ENCODE measurements around the gene LYPD1.
"Not testable (repeated sequence)": the region's sequence is repeated elsewhere in the genome, so short reads cannot be mapped to it uniquely, and the experiment has no call there.

The LYPD1 gene

GRCh38 chr2:132669908-132670495 lies at the start of gene LYPD1:
LYPD1 (minus strand) TSS chr2:132670205; CDS start chr2:132669932, 273 bp downstream.
- H3K4me3 ChIP-seq (ENCODE audit: low read depth, low read length), result peak within 1 kb of the TSS; percentile 80
- TF ChIP-seq CTCF (IDR thresholded peaks at IDR 0.05; ENCODE audit: low read depth, low read length, missing control alignments), result no peak
- DNase-seq (ENCODE audit: low read depth), result no peak
- in situ Hi-C loops (cut with HindIII; ENCODE audit: low sequenced_read_pairs), result no loop called here

GRCh38 chr2:132719480-132719879 lies 49.5 kb upstream of the LYPD1 start:
- in situ Hi-C loops (cut with HindIII; ENCODE audit: low sequenced_read_pairs), result no loop called here
- no peak for DNase-seq (ENCODE audit: low read depth)
- TF ChIP-seq CTCF (IDR thresholded peaks at IDR 0.05; ENCODE audit: low read depth, low read length, missing control alignments), result no peak
- H3K4me3 ChIP-seq (ENCODE audit: low read depth, low read length), result no peak overlapping the region

- TF ChIP-seq CTCF (IDR thresholded peaks at IDR 0.05; ENCODE audit: low read depth, low read length, missing control alignments), result no peak
- H3K4me3 ChIP-seq (ENCODE audit: low read depth, low read length), result no peak overlapping the region
- in situ Hi-C loops (cut with HindIII; ENCODE audit: low sequenced_read_pairs), result no loop called here
- no peak for DNase-seq (ENCODE audit: low read depth)
These were observed 46.9 kb upstream of the LYPD1 start for GRCh38 chr2:132716954-132717353.

- no peak for DNase-seq (ENCODE audit: low read depth)
- no peak overlapping the region for H3K4me3 ChIP-seq (ENCODE audit: low read depth, low read length)
- in situ Hi-C loops (cut with HindIII; ENCODE audit: low sequenced_read_pairs), result no loop called here
- no peak for TF ChIP-seq CTCF (IDR thresholded peaks at IDR 0.05; ENCODE audit: low read depth, low read length, missing control alignments)
These were observed 45.7 kb upstream of the LYPD1 start for GRCh38 chr2:132715386-132716351.

- in situ Hi-C loops (cut with HindIII; ENCODE audit: low sequenced_read_pairs), result no loop called here
- H3K4me3 ChIP-seq (ENCODE audit: low read depth, low read length), result no peak overlapping the region
- DNase-seq (ENCODE audit: low read depth), result no peak
- TF ChIP-seq CTCF (IDR thresholded peaks at IDR 0.05; ENCODE audit: low read depth, low read length, missing control alignments), result no peak
These were observed 33.4 kb upstream of the LYPD1 start for GRCh38 chr2:132703396-132703795.

GRCh38 chr2:132701810-132702209 lies 31.8 kb upstream of the LYPD1 start:
- TF ChIP-seq CTCF (IDR thresholded peaks at IDR 0.05; ENCODE audit: low read depth, low read length, missing control alignments), result no peak
- in situ Hi-C loops (cut with HindIII; ENCODE audit: low sequenced_read_pairs), result no loop called here
- peak; percentile 8 for DNase-seq (ENCODE audit: low read depth)
- no peak overlapping the region for H3K4me3 ChIP-seq (ENCODE audit: low read depth, low read length)

GRCh38 chr2:132699802-132700201 lies 29.8 kb upstream of the LYPD1 start:
- DNase-seq (ENCODE audit: low read depth); H3K4me3 ChIP-seq (ENCODE audit: low read depth, low read length); in situ Hi-C loops (cut with HindIII; ENCODE audit: low sequenced_read_pairs): not testable (repeated sequence)

GRCh38 chr2:132698347-132698746 lies 28.3 kb upstream of the LYPD1 start:
- H3K4me3 ChIP-seq (ENCODE audit: low read depth, low read length); DNase-seq (ENCODE audit: low read depth); in situ Hi-C loops (cut with HindIII; ENCODE audit: low sequenced_read_pairs): not testable (repeated sequence)
